ENCODE data around the gene PLXNA2.

PLXNA2 gene

GRCh38 chr1:208006258-208006920 is 237.8 kb downstream of the PLXNA2 start:
- DNase-seq, result no peak

GRCh38 chr1:208004851-208005250 is 239.3 kb downstream of the PLXNA2 start:
- DNase-seq, result no peak

GRCh38 chr1:208003241-208003640 is 240.9 kb downstream of the PLXNA2 start:
- DNase-seq, result no peak

- DNase-seq, result no peak
These were observed 241.5 kb downstream of the PLXNA2 start for GRCh38 chr1:208002672-208003071.

- no peak for DNase-seq
These were observed 242.1 kb downstream of the PLXNA2 start for GRCh38 chr1:208002078-208002477.

- DNase-seq, result no peak
These were observed 243.7 kb downstream of the PLXNA2 start for GRCh38 chr1:208000504-208000903.

GRCh38 chr1:207999972-208000371 is 244.2 kb downstream of the PLXNA2 start:
- DNase-seq, result no peak

- no peak for DNase-seq
These were observed 244.8 kb downstream of the PLXNA2 start for GRCh38 chr1:207999274-207999915.

- no peak for DNase-seq
These were observed 245.5 kb downstream of the PLXNA2 start for GRCh38 chr1:207998691-207999090.

- peak; percentile 70 for DNase-seq
These were observed 246.5 kb downstream of the PLXNA2 start for GRCh38 chr1:207997486-207998268.

- no peak for DNase-seq
These were observed 247.5 kb downstream of the PLXNA2 start for GRCh38 chr1:207996636-207997035.

- no peak for DNase-seq
These were observed 248.6 kb downstream of the PLXNA2 start for GRCh38 chr1:207995576-207995975.

GRCh38 chr1:207993477-207994445 is 250.4 kb downstream of the PLXNA2 start:
- DNase-seq, result no peak

GRCh38 chr1:207992677-207993236 is 251.4 kb downstream of the PLXNA2 start:
- peak; percentile 61 for DNase-seq

GRCh38 chr1:207991583-207992026 is 252.6 kb downstream of the PLXNA2 start:
- no peak for DNase-seq

GRCh38 chr1:207990876-207991582 is 253.2 kb downstream of the PLXNA2 start:
- DNase-seq, result peak; percentile 71

GRCh38 chr1:207990455-207990854 is 253.7 kb downstream of the PLXNA2 start:
- no peak for DNase-seq

- DNase-seq, result no peak
These were observed 255.6 kb downstream of the PLXNA2 start for GRCh38 chr1:207988326-207989165.

- no peak for DNase-seq
These were observed 257.0 kb downstream of the PLXNA2 start for GRCh38 chr1:207987164-207987563.

GRCh38 chr1:207985996-207986395 is 258.2 kb downstream of the PLXNA2 start:
- no peak for DNase-seq
